ENCODE data around the gene CATSPERD.

The CATSPERD gene

GRCh38 chr19:5782322-5782721 lies 61.9 kb downstream of the CATSPERD start:
- no peak for TF ChIP-seq CTCF (IDR thresholded peaks at IDR 0.05; ENCODE audit: low read depth, low read length)
- H3K4me3 ChIP-seq (ENCODE audit: low read depth, low read length): no peak overlapping the region

- H3K4me3 ChIP-seq (ENCODE audit: low read depth, low read length): no peak overlapping the region
Observed at GRCh38 chr19:5782945-5783919, 62.8 kb downstream of the CATSPERD start.

GRCh38 chr19:5784581-5785147 lies 64.2 kb downstream of the CATSPERD start, which contains the start of gene PRR22:
Gene PRR22, minus strand, starts transcription at chr19:5784746. Its CDS starts 86 bp downstream, at chr19:5784660.
- no peak for TF ChIP-seq CTCF (IDR thresholded peaks at IDR 0.05; ENCODE audit: low read depth, low read length)
- no peak within 1 kb of the TSS for H3K4me3 ChIP-seq (ENCODE audit: low read depth, low read length)

More at GRCh38 chr19:5782945-5783919, 62.8 kb downstream of the CATSPERD start:
- TF ChIP-seq CTCF (IDR thresholded peaks at IDR 0.05; ENCODE audit: low read depth, low read length): no peak

GRCh38 chr19:5785423-5785822 lies 65.0 kb downstream of the CATSPERD start:
- H3K4me3 ChIP-seq (ENCODE audit: low read depth, low read length): no peak overlapping the region
- no peak for TF ChIP-seq CTCF (IDR thresholded peaks at IDR 0.05; ENCODE audit: low read depth, low read length)

- no peak overlapping the region for H3K4me3 ChIP-seq (ENCODE audit: low read depth, low read length)
- no peak for TF ChIP-seq CTCF (IDR thresholded peaks at IDR 0.05; ENCODE audit: low read depth, low read length)
Observed at GRCh38 chr19:5786593-5787408, 66.4 kb downstream of the CATSPERD start.

GRCh38 chr19:5787409-5788182 lies 67.2 kb downstream of the CATSPERD start:
- H3K4me3 ChIP-seq (ENCODE audit: low read depth, low read length): no peak overlapping the region
- no peak for TF ChIP-seq CTCF (IDR thresholded peaks at IDR 0.05; ENCODE audit: low read depth, low read length)
